PC-3 (cell line): ENCODE results near the gene KCNQ1OT1.

Experiments
- EZH2 ChIP-seq: fragments of 300-600 bp; sonication (generic); IDR thresholded peaks from one replicate; pipeline ENCODE4 v1.6.1; 2017; ENCODE audit warnings: antibody characterized with exemption, mild to moderate bottlenecking, low read length; ENCODE audit not compliant: unreplicated experiment
- EZH2phosphoT487 ChIP-seq: fragments of 300-600 bp; sonication (generic); IDR thresholded peaks from 2 replicates; pipeline ENCODE4 v1.6.1; 2018; ENCODE audit warnings: mild to moderate bottlenecking, antibody characterized with exemption, low read length, borderline replicate concordance
- TF ChIP-seq, protein P1 (sequence below): fragments of 300-600 bp; sonication (generic); conservative IDR thresholded peaks from 2 replicates; pipeline ENCODE4 v1.5.1; 2017; ENCODE audit warnings: antibody characterized with exemption, low read depth, mild to moderate bottlenecking, low read length

DNA sequence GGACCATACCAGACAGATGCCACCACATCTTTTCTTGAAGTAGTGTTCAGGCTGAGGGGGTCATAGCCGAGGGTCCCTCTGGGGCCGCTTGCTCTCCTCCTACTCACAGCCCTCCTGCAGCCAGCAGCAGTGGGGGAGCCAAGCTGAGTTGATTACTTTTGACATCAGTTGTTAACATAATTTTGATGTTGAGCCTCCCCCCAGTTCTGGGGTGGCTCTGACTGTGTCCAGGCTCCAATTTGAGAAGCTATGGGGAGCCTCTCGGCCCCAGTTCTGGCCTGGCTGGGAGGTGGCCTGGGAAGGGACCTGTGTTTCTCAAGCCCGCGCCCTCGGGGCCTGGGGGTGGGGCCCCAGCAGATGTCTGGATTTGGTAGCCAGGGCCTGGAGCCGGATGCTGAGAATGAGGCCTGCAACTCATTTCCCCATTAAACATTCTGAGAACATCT lies 47.9 kb downstream of the KCNQ1OT1 start:
- TF ChIP-seq, protein P1, sequence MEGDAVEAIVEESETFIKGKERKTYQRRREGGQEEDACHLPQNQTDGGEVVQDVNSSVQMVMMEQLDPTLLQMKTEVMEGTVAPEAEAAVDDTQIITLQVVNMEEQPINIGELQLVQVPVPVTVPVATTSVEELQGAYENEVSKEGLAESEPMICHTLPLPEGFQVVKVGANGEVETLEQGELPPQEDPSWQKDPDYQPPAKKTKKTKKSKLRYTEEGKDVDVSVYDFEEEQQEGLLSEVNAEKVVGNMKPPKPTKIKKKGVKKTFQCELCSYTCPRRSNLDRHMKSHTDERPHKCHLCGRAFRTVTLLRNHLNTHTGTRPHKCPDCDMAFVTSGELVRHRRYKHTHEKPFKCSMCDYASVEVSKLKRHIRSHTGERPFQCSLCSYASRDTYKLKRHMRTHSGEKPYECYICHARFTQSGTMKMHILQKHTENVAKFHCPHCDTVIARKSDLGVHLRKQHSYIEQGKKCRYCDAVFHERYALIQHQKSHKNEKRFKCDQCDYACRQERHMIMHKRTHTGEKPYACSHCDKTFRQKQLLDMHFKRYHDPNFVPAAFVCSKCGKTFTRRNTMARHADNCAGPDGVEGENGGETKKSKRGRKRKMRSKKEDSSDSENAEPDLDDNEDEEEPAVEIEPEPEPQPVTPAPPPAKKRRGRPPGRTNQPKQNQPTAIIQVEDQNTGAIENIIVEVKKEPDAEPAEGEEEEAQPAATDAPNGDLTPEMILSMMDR: no peak
- TF ChIP-seq EZH2phosphoT487 (no peak), EZH2 (no peak)
